Hepatic stellate cell (primary cell): Measurements from ENCODE around the gene ZNF292.
"Not testable (repeated sequence)": the region's sequence is repeated elsewhere in the genome, so short reads cannot be mapped to it uniquely, and the experiment has no call there.

Source experiments
- DNase-seq: peaks from one replicate; pipeline ENCODE4 v3.0.0; 2011; ENCODE audit warnings: low spot score

The ZNF292 gene

GRCh38 chr6:87164004-87164403 lies 8.6 kb downstream of the ZNF292 start:
- DNase-seq = no peak

- no peak for DNase-seq
Measured at GRCh38 chr6:87164506-87164905, 9.1 kb downstream of the ZNF292 start.

- DNase-seq = no peak
Measured at GRCh38 chr6:87165185-87165584, 9.8 kb downstream of the ZNF292 start.

- DNase-seq = no peak
Measured at GRCh38 chr6:87171938-87172633, 16.7 kb downstream of the ZNF292 start.

GRCh38 chr6:87174078-87174579 lies 18.8 kb downstream of the ZNF292 start:
- DNase-seq = no peak

GRCh38 chr6:87176493-87176892 lies 21.1 kb downstream of the ZNF292 start:
- no peak for DNase-seq

- DNase-seq = no peak
Measured at GRCh38 chr6:87180105-87180728, 24.9 kb downstream of the ZNF292 start.

- DNase-seq = no peak
Measured at GRCh38 chr6:87181903-87182302, 26.5 kb downstream of the ZNF292 start.

GRCh38 chr6:87182321-87182720 lies 27.0 kb downstream of the ZNF292 start:
- no peak for DNase-seq

- no peak for DNase-seq
Measured at GRCh38 chr6:87182940-87183339, 27.6 kb downstream of the ZNF292 start.

- DNase-seq = no peak
Measured at GRCh38 chr6:87183687-87184086, 28.3 kb downstream of the ZNF292 start.

- DNase-seq = no peak
Measured at GRCh38 chr6:87184762-87185250, 29.4 kb downstream of the ZNF292 start.

- DNase-seq = peak; percentile 10
Measured at GRCh38 chr6:87196275-87196842, 41.0 kb downstream of the ZNF292 start.

GRCh38 chr6:87197547-87197946 lies 42.2 kb downstream of the ZNF292 start:
- DNase-seq = no peak

GRCh38 chr6:87198022-87198810 lies 42.9 kb downstream of the ZNF292 start:
- not testable (repeated sequence) for DNase-seq

- no peak for DNase-seq
Measured at GRCh38 chr6:87199787-87200186, 44.4 kb downstream of the ZNF292 start.

GRCh38 chr6:87200469-87201175 lies 45.3 kb downstream of the ZNF292 start:
- DNase-seq = no peak

GRCh38 chr6:87203448-87204023 lies 48.2 kb downstream of the ZNF292 start:
- no peak for DNase-seq

GRCh38 chr6:87209812-87210211 lies 54.4 kb downstream of the ZNF292 start:
- no peak for DNase-seq

GRCh38 chr6:87210979-87211378 lies 55.6 kb downstream of the ZNF292 start:
- no peak for DNase-seq

GRCh38 chr6:87212596-87212995 lies 57.2 kb downstream of the ZNF292 start:
- DNase-seq = no peak
